SK-N-MC (cell line): ENCODE results near the gene GUCY1A2.

Experiments used
- EZH2 ChIP-seq: fragments of 200-600 bp; sonication (generic); IDR thresholded peaks from one replicate; pipeline ENCODE4 v1.6.1; 2017; ENCODE audit warnings: antibody characterized with exemption
- FOXP2 ChIP-seq: optimal IDR thresholded peaks from 2 replicates; pipeline ENCODE3; 2011; ENCODE audit warnings: mild to moderate bottlenecking, moderate library complexity; ENCODE audit not compliant: insufficient read depth; ENCODE audit errors: extremely low read length, control extremely low read depth
- POLR2AphosphoS5 ChIP-seq: IDR thresholded peaks from 2 replicates; pipeline ENCODE4 v1.6.1; 2012; ENCODE audit warnings: mild to moderate bottlenecking, low read depth, low read length, borderline replicate concordance

DNA sequence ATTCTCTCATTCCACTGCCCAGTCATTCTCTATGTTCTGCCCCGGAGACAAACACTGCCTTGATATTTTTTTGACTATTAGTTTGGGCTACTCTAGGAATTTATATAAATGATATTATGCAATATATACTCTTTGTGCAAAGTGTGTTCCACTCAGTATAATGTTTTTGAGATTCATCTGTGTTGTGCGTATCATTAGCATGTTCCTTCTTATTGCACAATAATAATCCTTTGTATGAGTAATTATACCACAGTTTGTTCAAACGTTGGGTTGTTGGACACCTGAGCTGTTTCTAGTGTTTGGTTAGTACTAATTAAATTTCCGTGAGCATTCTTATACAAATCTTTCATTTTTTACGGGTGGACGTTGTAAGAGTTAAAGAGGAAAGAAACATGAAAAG is 390.6 kb downstream of the GUCY1A2 start:
- TF ChIP-seq POLR2AphosphoS5: no peak
- TF ChIP-seq EZH2: no peak
- no peak for TF ChIP-seq FOXP2
